AG04449 (cell line): ENCODE measurements around the gene DENND1C.
"Not testable (repeated sequence)": the region's sequence is repeated elsewhere in the genome, so short reads cannot be mapped to it uniquely, and the experiment has no call there.

Source experiments
- CTCF ChIA-PET: fragments of 350-600 bp; formaldehyde crosslinking; extraction: SDS; loops from one replicate; lab custom pipeline; 2021; ENCODE audit warnings: antibody characterized with exemption; lab: Yijun Ruan, JAX
- POLR2A ChIA-PET: fragments of 400-600, 350-600 bp; formaldehyde crosslinking; extraction: SDS; loops from one replicate; lab custom pipeline; 2020; ENCODE audit warnings: antibody characterized with exemption, inconsistent platforms; lab: Yijun Ruan, JAX
- DNase-seq: peaks from one replicate; pipeline ENCODE4 v3.0.0-alpha.2; 2010; ENCODE audit warnings: low read depth, low spot score
- H3K4me3 ChIP-seq: 2 replicates; pipeline ENCODE4 v1.5.1; 2011; ENCODE audit warnings: low read depth, mild to moderate bottlenecking, control low read depth, low read length
- TF ChIP-seq, protein P1 (sequence below): IDR thresholded peaks from one replicate; pipeline ENCODE4 v1.5.1; 2011; ENCODE audit warnings: mild to moderate bottlenecking, moderate library complexity, low read length, control low read depth, inconsistent platforms; ENCODE audit not compliant: insufficient read depth; ENCODE audit errors: missing control alignments

DENND1C gene

GRCh38 chr19:6433165-6433564 is 48.4 kb downstream of the DENND1C start:
- POLR2A ChIA-PET = no interaction called here
- no peak for DNase-seq
- CTCF ChIA-PET = no interaction called here
- TF ChIP-seq, protein P1, sequence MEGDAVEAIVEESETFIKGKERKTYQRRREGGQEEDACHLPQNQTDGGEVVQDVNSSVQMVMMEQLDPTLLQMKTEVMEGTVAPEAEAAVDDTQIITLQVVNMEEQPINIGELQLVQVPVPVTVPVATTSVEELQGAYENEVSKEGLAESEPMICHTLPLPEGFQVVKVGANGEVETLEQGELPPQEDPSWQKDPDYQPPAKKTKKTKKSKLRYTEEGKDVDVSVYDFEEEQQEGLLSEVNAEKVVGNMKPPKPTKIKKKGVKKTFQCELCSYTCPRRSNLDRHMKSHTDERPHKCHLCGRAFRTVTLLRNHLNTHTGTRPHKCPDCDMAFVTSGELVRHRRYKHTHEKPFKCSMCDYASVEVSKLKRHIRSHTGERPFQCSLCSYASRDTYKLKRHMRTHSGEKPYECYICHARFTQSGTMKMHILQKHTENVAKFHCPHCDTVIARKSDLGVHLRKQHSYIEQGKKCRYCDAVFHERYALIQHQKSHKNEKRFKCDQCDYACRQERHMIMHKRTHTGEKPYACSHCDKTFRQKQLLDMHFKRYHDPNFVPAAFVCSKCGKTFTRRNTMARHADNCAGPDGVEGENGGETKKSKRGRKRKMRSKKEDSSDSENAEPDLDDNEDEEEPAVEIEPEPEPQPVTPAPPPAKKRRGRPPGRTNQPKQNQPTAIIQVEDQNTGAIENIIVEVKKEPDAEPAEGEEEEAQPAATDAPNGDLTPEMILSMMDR = no peak
- no peak overlapping the region for H3K4me3 ChIP-seq

- POLR2A ChIA-PET = no interaction called here
- DNase-seq = no peak
- TF ChIP-seq, protein P1 = no peak
- H3K4me3 ChIP-seq = no peak overlapping the region
- CTCF ChIA-PET = interaction anchor here (1.2 kb wide), 1 partner anchor 11 kb away, joined by 3 read pairs; no protein-coding TSS in a partner anchor
Measured at GRCh38 chr19:6431891-6432290, 49.7 kb downstream of the DENND1C start.

DNA sequence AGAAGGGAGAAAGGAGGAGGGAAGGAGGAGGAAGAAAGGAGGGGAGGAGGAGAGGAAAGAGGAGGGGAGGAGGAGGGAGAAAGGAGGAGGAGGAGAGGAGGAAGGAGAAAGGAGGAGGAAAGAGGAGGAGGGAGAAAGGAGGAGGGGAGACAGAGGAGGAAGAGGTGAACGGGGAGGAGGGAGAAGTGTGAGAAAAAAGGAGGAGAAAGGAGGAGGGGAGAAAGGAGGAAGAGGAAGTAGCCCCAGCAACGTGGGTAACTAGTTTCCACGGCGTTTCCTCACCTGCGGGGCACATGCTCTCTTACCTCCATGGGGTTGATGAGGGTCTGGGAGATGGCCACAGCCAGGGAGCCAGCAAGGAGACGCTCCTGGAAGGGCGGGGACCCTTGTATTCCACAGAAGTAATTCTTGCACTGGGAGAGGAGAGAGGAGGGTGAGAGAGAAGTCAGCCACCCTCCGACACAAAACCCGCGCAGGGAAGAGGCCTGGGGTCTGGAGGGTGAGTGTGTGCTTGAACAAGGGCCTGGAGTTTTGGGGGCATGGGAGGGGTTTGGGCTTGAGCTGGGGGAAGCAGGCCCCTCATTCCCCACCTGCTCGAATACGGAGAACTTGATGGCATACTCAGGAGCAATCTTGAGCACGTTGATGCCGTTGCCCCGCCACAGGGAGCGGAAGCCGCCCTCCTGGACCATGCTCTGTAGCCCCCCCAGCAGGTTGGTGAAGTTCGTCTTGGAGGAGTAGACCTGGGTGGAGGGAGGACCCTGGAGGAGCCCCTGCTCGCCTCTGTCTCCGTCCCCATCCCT is 52.0 kb downstream of the DENND1C start:
- TF ChIP-seq, protein P1 = no peak
- CTCF ChIA-PET = no interaction called here
- no peak overlapping the region for H3K4me3 ChIP-seq
- no peak for DNase-seq
- POLR2A ChIA-PET = no interaction called here

GRCh38 chr19:6428692-6429418 is 52.7 kb downstream of the DENND1C start:
- DNase-seq, POLR2A ChIA-PET, CTCF ChIA-PET, H3K4me3 ChIP-seq: not testable (repeated sequence)

DNA sequence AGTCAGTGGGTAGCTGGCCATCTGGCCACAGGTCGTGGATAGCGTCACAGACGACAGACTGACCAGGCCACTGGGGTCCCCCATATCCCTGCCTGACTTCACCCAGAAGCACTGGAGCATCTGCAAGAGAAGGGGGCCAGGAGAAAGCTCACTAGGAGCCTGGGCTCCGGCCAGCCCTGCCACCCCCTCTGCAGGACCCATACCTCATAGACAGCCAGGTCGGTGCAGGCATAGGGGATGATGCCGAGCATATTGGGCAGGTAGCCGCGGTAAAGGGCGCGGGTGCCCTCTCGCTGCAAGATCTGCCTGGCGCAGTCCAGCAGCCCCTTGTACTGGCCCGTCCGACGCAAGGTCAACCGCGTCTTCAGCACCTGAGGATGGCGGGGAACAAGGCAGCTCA is 54.5 kb downstream of the DENND1C start:
- DNase-seq = no peak
- ChIA-PET CTCF (no interaction called here), POLR2A (no interaction called here)
- TF ChIP-seq, protein P1 = no peak
- no peak overlapping the region for H3K4me3 ChIP-seq

GRCh38 chr19:6425732-6426620 is 55.6 kb downstream of the DENND1C start:
- DNase-seq = no peak
- CTCF ChIA-PET = interaction anchor here (1.1 kb wide), 1 partner anchor 18 kb away, joined by 3 read pairs; no protein-coding TSS in a partner anchor
- TF ChIP-seq, protein P1 = no peak
- peak overlapping the region; percentile 20 for H3K4me3 ChIP-seq
- POLR2A ChIA-PET = interaction anchor here (0.5 kb wide), 1 partner anchor 1606 kb away, joined by 4 read pairs; no protein-coding TSS in a partner anchor
